GM21737 (cell line): ENCODE measurements around the gene CALB2.
"Not testable (repeated sequence)": the region's sequence is repeated elsewhere in the genome, so short reads cannot be mapped to it uniquely, and the experiment has no call there.

ENCODE experiments used
- ATAC-seq: cut with Tn5 transposase; IDR thresholded peaks from one replicate; pipeline ENCODE4 v1.9.1; 2021; ENCODE audit warnings: mild to moderate bottlenecking, moderate library complexity; ENCODE audit not compliant: unreplicated experiment

CALB2 gene

GRCh38 chr16:71358464-71358998 lies at the start of gene CALB2:
CALB2 (plus strand) TSS chr16:71358723; CDS start chr16:71358793, 70 bp downstream.
- ATAC-seq = peak; percentile 67

GRCh38 chr16:71311553-71312158 lies 46.9 kb upstream of the CALB2 start:
- ATAC-seq = no peak

- not testable (repeated sequence) for ATAC-seq
Observed at GRCh38 chr16:71313591-71313990, 44.9 kb upstream of the CALB2 start.

- no peak for ATAC-seq
Observed at GRCh38 chr16:71315269-71315668, 43.3 kb upstream of the CALB2 start.

GRCh38 chr16:71319999-71320398 lies 38.5 kb upstream of the CALB2 start:
- no peak for ATAC-seq

- no peak for ATAC-seq
Observed at GRCh38 chr16:71327720-71328119, 30.8 kb upstream of the CALB2 start.

GRCh38 chr16:71328151-71328550 lies 30.4 kb upstream of the CALB2 start:
- no peak for ATAC-seq

- no peak for ATAC-seq
Observed at GRCh38 chr16:71337631-71338030, 20.9 kb upstream of the CALB2 start.

GRCh38 chr16:71338193-71338592 lies 20.3 kb upstream of the CALB2 start:
- ATAC-seq = no peak

- ATAC-seq = no peak
Observed at GRCh38 chr16:71338632-71339031, 19.9 kb upstream of the CALB2 start.

GRCh38 chr16:71339236-71340171 lies 19.0 kb upstream of the CALB2 start:
- no peak for ATAC-seq

- ATAC-seq = no peak
Observed at GRCh38 chr16:71340406-71340805, 18.1 kb upstream of the CALB2 start.

GRCh38 chr16:71341881-71342280 lies 16.6 kb upstream of the CALB2 start:
- ATAC-seq = no peak

GRCh38 chr16:71343078-71343477 lies 15.4 kb upstream of the CALB2 start:
- no peak for ATAC-seq

- ATAC-seq = no peak
Observed at GRCh38 chr16:71344315-71344905, 14.1 kb upstream of the CALB2 start.

GRCh38 chr16:71345031-71345430 lies 13.5 kb upstream of the CALB2 start:
- no peak for ATAC-seq

GRCh38 chr16:71347146-71347545 lies 11.4 kb upstream of the CALB2 start:
- ATAC-seq = no peak

- no peak for ATAC-seq
Observed at GRCh38 chr16:71348262-71349085, 10.0 kb upstream of the CALB2 start.

GRCh38 chr16:71350821-71351557 lies 7.5 kb upstream of the CALB2 start:
- ATAC-seq = no peak

GRCh38 chr16:71351558-71351901 lies 7.0 kb upstream of the CALB2 start:
- ATAC-seq = no peak
